Smooth muscle cell (in vitro differentiated cells): ENCODE data around the gene CERK. TPM values are rescaled to one million over a fixed set of nuclear protein-coding genes. Genes with fewer than 3 reads are reported as not detected.

Source experiments
- DNase-seq: peaks from one replicate; lab custom pipeline; 2025; ENCODE audit not compliant: unreplicated experiment; lab: John Stamatoyannopoulos, UW
- H2AFZ ChIP-seq: fragments of 200-600 bp; sonication (generic); 2 replicates; pipeline ENCODE4 v1.6.0; 2016; ENCODE audit warnings: antibody characterized with exemption, low read depth, mild to moderate bottlenecking
- H3F3A ChIP-seq: fragments of 200-600 bp; sonication (generic); 2 replicates; pipeline ENCODE4 v1.6.0; 2017; ENCODE audit warnings: antibody characterized with exemption, low read depth
- H3K27ac ChIP-seq: fragments of 200-600 bp; sonication (generic); 2 replicates; pipeline ENCODE4 v1.5.1; 2016; ENCODE audit warnings: low read depth, mild to moderate bottlenecking
- H3K27me3 ChIP-seq: fragments of 200-600 bp; sonication (generic); 2 replicates; pipeline ENCODE4 v1.6.1; 2016; ENCODE audit warnings: low read depth, mild to moderate bottlenecking
- H3K36me3 ChIP-seq: fragments of 200-600 bp; sonication (generic); 2 replicates; pipeline ENCODE4 v1.5.1; 2016; ENCODE audit warnings: low read depth
- H3K4me1 ChIP-seq: fragments of 200-600 bp; sonication (generic); 2 replicates; pipeline ENCODE4 v1.5.1; 2016; ENCODE audit warnings: low read depth
- H3K4me2 ChIP-seq: fragments of 200-600 bp; sonication (generic); 2 replicates; pipeline ENCODE4 v1.6.0; 2016; ENCODE audit warnings: mild to moderate bottlenecking
- H3K4me3 ChIP-seq: fragments of 200-600 bp; sonication (generic); 2 replicates; pipeline ENCODE4 v1.5.1; 2016; ENCODE audit warnings: mild to moderate bottlenecking
- H3K79me2 ChIP-seq: fragments of 200-600 bp; sonication (generic); 2 replicates; pipeline ENCODE4 v1.6.0; 2016; ENCODE audit warnings: low read depth, mild to moderate bottlenecking
- H3K9ac ChIP-seq: fragments of 200-600 bp; sonication (generic); 2 replicates; pipeline ENCODE4 v1.6.0; 2016; ENCODE audit warnings: low read depth
- H3K9me3 ChIP-seq: fragments of 200-600 bp; sonication (generic); replicated peaks from 2 replicates; pipeline ENCODE4 v1.5.1; 2016; ENCODE audit warnings: low read depth
- H4K20me1 ChIP-seq: fragments of 200-600 bp; sonication (generic); 2 replicates; pipeline ENCODE4 v1.6.0; 2016; ENCODE audit warnings: low read depth
- WGBS: methylation state at CpG from one replicate; pipeline ENCODE4 v1.1.7; 2016; ENCODE audit warnings: low lambda C conversion rate; 5-methylcytosine and 5-hydroxymethylcytosine counted together
- polyA plus RNA-seq: library from polyadenylated mRNA; unstranded; fragments of >200 nt; fragmentation: Nextera tagmentation; extraction: Ambion mirVana; gene quantifications from 2 replicates; pipeline ENCODE4 v1.2.1, GENCODE V29; 2016
- total RNA-seq: library from RNA; depleted of rRNA; stranded (reverse); fragments of >200 nt; gene quantifications from 2 replicates; pipeline ENCODE4 v1.2.3, GENCODE V29; 2014
- TF ChIP-seq, protein P1 (sequence below): fragments of 200-600 bp; sonication (generic); IDR thresholded peaks from 2 replicates; pipeline ENCODE4 v1.5.1; 2017; ENCODE audit warnings: borderline replicate concordance, mild to moderate bottlenecking, antibody characterized with exemption; ENCODE audit not compliant: insufficient read depth, poor library complexity, severe bottlenecking

Gene CERK
- total and polyA plus RNA-seq, 2 experiments from 2014 or later, result 25.4 to 25.6 TPM

DNA sequence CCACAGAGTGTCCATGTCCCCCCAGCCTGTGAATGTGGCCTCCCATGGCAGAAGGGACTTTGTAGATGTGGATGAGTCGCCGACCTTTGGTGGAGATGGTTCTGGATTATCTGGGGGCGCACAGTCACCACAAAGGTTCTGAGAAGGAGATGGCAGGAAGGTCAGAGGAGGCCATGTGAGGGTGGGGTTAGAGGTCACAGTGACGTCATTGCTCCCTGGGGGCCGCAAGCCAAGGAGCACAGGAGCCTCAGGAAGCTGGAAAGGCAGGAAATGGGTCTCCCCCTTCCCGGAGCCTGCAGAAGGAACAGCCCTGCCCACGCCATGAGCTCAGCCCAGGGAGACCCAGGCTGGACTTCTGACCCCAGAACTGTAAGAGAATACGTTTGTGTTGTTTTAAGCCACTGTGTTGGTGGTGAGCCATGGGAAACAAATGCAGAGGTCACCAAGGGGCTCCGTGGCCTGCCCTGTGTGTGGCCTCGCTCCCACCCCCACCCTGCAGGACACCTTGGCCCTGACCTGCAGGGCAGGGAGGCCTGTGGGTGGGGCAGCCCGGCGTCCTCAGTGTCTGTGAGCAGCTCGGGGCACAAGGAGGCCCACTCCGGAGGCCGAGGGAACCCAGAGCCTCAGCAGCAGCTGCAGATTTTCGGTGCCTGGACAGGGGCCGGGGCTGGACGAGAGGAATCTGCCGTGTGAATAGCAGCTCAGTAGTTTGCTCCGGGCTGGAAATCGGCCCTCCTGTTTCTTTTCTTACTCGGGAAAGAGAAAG lies 85.8 kb downstream of the CERK start:
- WGBS, result 86% methylated on average over 20 of the region's 22 CpGs
- Histone ChIP-seq H3K79me2 (no peaks in the 10 kb centered on the region), H3F3A (no peaks in the 10 kb centered on the region), H3K27ac (no peak overlapping the region), H2AFZ (no peak overlapping the region), H3K27me3 (no peaks in the 10 kb centered on the region), H3K4me3 (no peak overlapping the region), H4K20me1 (peaks cover 47% of the 10 kb centered on the region), H3K9ac (no peak overlapping the region), H3K4me2 (no peak overlapping the region), H3K9me3 (no peaks in the 10 kb centered on the region), H3K4me1 (no peaks in the 10 kb centered on the region), H3K36me3 (no peaks in the 10 kb centered on the region)
- DNase-seq, result no peak
- TF ChIP-seq, protein P1, sequence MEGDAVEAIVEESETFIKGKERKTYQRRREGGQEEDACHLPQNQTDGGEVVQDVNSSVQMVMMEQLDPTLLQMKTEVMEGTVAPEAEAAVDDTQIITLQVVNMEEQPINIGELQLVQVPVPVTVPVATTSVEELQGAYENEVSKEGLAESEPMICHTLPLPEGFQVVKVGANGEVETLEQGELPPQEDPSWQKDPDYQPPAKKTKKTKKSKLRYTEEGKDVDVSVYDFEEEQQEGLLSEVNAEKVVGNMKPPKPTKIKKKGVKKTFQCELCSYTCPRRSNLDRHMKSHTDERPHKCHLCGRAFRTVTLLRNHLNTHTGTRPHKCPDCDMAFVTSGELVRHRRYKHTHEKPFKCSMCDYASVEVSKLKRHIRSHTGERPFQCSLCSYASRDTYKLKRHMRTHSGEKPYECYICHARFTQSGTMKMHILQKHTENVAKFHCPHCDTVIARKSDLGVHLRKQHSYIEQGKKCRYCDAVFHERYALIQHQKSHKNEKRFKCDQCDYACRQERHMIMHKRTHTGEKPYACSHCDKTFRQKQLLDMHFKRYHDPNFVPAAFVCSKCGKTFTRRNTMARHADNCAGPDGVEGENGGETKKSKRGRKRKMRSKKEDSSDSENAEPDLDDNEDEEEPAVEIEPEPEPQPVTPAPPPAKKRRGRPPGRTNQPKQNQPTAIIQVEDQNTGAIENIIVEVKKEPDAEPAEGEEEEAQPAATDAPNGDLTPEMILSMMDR, result no peak

DNA sequence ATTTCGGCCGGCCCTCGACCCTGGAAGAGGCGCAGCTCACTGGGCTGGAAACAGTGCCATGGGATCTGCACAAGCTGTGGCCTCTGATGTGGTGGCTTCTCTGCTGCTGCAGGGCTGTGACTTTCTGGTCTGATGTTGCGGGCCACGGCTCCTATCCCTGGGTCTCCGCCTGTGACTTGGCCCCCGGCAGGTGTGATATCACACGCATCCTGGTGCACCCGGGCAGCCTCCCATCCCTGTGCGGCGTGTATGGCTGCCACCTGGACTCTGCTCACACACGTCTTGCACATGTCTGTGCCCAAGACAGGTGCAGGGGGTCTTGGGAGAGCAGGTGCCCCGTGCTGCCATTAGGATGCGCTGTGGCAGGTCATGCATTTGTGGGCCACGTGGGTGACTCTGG lies 86.7 kb downstream of the CERK start:
- Histone ChIP-seq H2AFZ (no peak overlapping the region), H3K4me3 (no peak overlapping the region), H3K4me1 (no peaks in the 10 kb centered on the region), H4K20me1 (peaks cover 52% of the 10 kb centered on the region), H3K9ac (no peak overlapping the region), H3F3A (no peaks in the 10 kb centered on the region), H3K4me2 (no peak overlapping the region), H3K36me3 (no peaks in the 10 kb centered on the region), H3K27ac (no peak overlapping the region), H3K79me2 (no peaks in the 10 kb centered on the region), H3K27me3 (no peaks in the 10 kb centered on the region), H3K9me3 (no peaks in the 10 kb centered on the region)
- DNase-seq, result no peak
- 97% methylated on average over 16 of the region's 16 CpGs for WGBS
- TF ChIP-seq, protein P1, result no peak

DNA sequence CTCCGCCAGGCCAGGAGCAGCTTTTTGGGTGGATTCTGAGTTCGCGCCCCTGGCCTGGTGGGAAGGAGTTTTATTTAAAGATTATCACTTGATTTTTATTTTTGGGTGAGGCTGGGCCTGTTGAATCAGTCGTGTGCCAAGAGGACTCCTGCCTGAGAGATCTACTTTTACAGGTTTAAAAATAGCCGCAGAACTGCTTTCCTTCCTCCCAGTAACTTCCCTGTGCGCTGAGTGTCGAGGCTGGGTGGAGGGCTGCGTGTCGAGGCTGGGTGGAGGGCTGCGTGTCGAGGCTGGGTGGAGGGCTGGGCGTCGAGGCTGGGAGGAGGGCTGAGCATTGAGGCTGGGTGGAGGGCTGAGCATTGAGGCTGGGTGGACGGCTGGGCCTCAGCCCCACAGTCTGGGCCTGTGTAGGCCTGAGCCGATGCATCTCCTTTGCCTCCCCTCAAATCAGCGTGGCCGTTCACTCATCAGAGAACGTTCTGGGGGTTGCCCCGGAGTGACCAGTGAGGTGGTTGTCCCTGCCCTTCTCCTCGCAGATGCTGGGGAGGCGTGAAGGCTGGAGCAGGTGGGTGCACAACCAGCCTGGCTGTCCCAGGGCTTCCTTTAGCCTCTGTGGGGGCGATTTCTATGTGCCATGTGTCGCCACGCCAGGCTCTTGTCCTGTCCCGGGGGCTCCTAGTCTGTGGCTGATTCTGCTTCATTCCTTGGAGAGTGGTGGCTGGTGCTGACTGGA lies 87.8 kb downstream of the CERK start:
- Histone ChIP-seq H4K20me1 (peaks cover 53% of the 10 kb centered on the region), H3K4me3 (no peak overlapping the region), H3K27me3 (no peaks in the 10 kb centered on the region), H3F3A (no peaks in the 10 kb centered on the region), H3K36me3 (no peaks in the 10 kb centered on the region), H3K9me3 (no peaks in the 10 kb centered on the region), H3K4me1 (no peaks in the 10 kb centered on the region), H3K9ac (no peak overlapping the region), H3K4me2 (no peak overlapping the region), H3K79me2 (no peaks in the 10 kb centered on the region), H2AFZ (no peak overlapping the region), H3K27ac (no peak overlapping the region)
- DNase-seq, result no peak
- TF ChIP-seq, protein P1, result no peak
- 94% methylated on average over 24 of the region's 25 CpGs for WGBS
